SH-SY5Y (cell line): ENCODE measurements around the gene MXRA8.

Experiments
- GATA2 ChIP-seq: IDR thresholded peaks from 2 replicates; pipeline ENCODE4 v1.6.1; 2011; ENCODE audit warnings: mild to moderate bottlenecking, low read depth, low read length
- GATA3 ChIP-seq: IDR thresholded peaks from 2 replicates; pipeline ENCODE4 v1.6.1; 2011; ENCODE audit warnings: low read depth, mild to moderate bottlenecking, low read length, moderate library complexity

Gene MXRA8

DNA sequence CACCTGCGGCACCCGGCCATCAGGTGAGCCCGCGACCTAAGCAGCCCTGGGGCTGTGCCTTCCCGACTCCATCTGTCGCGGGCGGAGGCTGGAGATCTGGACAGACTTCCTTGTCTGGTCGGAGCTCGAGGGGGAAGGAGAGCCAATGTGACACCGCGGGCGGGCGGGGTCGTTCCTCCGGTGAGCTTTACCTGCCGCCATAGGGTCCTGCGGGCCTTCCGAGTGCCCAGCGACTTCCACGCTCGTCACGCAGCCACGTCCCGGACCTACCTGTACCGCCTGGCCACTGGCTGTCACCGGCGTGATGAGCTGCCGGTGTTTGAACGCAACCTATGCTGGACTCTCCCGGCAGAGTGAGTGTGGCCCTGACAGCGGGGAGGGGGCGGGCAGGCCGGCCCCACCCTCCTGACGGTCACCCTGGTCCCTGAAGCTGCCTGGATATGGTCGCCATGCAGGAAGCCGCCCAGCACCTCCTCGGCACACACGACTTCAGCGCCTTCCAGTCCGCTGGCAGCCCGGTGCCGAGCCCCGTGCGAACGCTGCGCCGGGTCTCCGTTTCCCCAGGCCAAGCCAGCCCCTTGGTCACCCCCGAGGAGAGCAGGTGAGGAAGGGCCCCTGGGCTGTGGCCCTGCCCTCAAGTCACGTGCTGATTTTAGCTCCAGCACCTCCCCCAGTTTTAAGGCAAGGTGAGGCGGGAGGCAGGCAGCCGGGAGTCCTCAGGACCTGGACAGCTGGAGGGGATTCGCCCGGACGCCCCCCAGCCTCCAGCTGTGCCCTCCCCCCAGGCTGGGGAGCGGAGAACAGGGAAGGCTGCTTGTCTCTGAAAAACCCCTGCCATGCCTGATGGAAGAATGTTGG lies 48.9 kb downstream of the MXRA8 start:
- TF ChIP-seq GATA3: no peak
- TF ChIP-seq GATA2: no peak

DNA sequence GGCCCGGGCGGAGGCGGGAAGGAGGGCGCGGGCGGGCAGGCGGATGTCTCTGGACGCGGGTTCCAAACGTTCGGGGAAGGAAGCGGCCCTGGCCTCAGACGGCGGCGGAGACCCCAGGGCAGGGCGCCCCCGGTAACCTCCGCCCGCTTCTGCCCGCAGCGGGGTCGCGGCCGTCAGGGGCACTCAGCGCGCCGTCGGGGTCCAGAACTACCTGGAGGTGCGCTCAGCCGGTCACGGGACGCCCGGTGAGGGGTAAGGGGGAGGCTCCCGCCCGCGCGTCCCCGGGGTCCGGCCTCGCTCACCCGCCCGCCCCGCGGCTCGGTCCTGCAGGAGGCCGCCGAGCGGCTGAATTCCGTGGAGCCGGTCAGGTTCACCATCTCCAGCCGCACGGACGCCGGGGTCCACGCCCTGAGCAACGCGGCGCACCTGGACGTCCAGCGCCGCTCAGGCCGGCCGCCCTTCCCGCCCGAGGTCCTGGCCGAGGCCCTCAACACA lies 49.6 kb downstream of the MXRA8 start:
- TF ChIP-seq GATA3: no peak
- no peak for TF ChIP-seq GATA2

DNA sequence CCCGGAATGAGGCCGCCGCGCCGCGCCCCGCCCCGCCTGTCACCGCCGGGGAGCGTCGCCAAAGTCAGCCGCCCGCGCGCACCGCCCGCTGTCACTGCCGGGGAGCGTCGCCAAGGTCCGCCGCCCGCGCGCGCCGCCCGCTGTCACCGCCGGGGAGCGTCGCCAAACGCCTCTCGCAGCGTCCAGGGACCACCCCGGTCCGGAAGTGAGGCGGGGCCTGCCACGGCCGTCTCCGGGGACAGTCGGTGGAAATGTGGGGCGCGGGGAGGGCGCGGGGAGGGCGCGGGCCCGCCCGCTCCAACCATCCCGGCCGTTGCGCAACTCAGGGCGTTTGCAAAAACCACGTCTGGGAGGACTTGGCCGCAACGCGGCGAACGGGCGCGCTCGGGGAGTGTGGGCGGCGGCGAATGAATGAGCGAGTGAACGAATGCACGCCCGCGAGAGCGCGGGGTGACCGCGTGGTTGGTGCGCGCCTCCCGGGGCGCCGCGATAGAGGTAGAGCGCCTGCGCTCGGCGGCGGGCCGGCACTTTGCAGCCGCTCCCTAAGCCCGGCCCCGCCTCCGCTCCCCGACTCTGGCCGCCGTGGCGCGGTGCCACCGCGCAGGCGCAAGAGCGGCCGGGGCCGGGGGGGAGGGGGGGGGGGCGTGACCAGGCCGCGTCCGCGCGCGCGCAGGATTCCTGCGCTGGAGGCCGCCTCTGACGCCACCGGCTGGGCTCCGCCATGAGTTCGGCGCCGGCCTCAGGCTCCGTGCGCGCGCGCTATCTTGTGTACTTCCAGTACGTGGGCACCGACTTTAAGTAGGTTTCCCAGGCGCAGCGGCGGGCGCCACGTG lies 50.2 kb downstream of the MXRA8 start, which contains the start of the genes ACAP3 and PUSL1:
Gene ACAP3 (minus strand): TSS at position 8 of the 833 bp plus-strand sequence. CDS start 115 bp downstream, outside the sequence.
Gene PUSL1 (plus strand): TSS at position 675 of the 833 bp plus-strand sequence. CDS start 47 bp downstream, at position 722.
- no peak for TF ChIP-seq GATA2
- TF ChIP-seq GATA3: no peak

DNA sequence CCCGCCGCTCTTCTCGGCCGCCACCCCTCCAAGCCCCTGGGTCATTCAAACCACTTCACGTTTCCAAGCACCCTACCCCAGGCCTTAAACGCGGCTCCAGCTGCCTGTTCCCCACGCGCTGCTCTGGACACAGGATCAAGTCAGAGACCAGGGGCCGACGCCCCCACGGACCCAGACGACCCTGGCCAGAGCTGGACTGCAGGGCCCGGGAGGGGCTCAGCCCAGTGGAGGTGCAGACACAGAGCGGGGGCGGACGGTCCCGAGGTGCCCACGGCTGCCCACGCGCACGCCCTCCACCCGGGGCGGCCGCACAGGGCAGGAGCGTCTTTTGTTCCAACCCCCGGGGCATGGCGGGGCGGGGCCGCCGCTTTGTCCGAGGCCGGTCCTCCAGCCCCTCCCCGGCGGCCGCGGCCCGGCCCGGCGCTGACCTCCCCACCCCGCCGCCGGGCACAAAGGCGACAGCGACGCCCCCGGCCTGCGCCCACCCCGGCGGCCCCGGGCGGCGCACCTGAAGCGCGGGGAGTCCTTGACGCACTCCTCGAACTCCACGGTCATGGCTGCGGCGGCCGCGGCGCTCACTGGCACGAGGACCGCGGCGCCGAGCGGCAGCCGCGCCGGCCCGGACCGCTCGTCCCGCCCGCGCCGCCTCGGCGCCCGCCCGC lies 51.0 kb downstream of the MXRA8 start:
- TF ChIP-seq GATA3: no peak

DNA sequence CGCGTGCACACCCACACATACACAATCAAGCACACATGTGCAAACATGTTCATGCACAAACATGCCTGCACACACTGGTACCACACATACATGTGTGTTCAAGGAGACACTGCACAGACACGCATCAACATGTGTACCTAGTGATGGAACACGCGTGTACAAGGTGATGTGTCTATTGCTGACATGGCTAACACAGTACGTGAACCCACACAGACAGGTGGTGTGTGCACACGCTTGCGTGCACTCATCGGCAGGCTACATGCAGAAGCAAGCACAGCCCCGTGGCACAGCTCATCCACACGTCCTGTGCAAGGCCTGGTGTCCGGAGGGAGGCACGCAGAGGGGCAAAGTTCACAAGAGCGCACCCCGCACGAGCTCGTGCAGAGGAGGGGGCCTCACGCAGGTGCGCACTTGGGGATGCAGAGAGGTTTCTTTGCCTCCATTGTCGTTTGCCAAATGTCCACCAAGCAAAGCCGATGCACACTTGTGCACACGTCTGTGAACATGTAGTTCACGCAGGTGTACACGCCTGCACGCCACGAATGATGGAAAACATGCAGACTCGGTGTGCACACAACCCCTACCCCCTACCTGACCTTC lies 51.6 kb downstream of the MXRA8 start:
- TF ChIP-seq GATA3: no peak
- TF ChIP-seq GATA2: no peak

DNA sequence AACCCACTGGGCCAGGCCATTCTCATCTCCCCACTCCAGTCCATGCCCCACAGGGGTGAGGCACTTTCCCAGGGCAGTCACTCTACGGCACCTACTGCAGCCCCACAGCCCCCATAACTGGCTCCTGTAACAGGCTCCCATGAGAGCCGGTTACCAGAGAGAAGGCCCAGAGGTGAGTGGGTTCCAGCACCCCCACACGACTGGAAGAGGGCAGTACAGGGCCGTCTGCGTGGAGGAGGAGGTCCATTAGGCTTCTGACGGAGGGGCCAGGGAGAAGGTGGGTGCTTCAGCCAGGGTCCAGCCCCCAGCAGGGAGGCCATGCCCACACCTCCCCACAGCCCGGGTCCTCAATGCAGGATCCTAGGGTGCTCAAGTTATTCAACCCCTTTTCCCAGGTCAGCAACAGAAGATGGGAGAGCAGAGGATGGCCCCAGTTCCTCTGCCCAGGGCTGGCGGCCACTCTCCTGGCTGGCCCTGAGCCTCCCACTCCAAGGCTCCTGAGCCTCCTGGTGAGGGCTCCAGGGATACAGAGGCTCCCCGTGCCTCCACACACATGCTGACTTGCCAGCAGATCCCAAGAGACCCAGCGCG lies 52.2 kb downstream of the MXRA8 start:
- TF ChIP-seq GATA2: no peak
- no peak for TF ChIP-seq GATA3

DNA sequence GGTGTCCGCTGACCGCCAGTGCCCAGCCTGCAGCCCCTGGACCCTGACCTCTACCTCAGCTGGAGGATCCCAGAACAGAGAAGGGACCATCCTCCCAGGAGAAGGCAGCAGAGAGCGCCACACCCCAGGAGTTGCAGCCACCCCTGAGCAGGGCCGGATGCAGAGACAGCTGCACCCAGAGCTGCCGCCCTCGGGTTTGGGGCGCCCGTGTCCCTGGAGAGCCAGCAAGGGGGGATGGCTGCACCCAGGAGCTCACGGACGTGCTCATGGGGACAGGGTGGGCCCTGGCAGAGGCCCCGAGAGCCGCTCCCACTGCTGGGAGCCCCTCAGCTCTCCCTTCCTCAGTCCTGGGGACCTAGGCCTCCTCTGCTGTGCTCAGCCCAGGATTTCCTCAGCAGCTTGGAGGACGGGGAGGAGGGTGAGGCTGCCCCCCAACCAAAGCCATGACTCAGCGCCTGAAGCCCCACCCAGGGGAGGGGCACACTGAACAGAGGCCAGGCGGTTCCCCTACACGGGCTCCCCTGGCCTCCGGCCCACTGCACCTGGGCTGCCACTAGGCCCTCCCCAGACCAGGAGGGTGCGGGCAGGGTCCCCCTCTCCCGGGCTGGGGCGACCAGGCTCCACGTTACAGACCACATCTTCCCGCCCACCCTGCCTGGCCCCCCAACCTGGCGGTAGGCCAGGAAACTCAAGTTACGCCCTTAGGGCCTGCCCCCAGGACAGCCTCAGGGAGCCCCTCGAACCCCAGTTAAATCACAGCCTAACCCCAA lies 52.9 kb downstream of the MXRA8 start:
- no peak for TF ChIP-seq GATA3
- no peak for TF ChIP-seq GATA2

DNA sequence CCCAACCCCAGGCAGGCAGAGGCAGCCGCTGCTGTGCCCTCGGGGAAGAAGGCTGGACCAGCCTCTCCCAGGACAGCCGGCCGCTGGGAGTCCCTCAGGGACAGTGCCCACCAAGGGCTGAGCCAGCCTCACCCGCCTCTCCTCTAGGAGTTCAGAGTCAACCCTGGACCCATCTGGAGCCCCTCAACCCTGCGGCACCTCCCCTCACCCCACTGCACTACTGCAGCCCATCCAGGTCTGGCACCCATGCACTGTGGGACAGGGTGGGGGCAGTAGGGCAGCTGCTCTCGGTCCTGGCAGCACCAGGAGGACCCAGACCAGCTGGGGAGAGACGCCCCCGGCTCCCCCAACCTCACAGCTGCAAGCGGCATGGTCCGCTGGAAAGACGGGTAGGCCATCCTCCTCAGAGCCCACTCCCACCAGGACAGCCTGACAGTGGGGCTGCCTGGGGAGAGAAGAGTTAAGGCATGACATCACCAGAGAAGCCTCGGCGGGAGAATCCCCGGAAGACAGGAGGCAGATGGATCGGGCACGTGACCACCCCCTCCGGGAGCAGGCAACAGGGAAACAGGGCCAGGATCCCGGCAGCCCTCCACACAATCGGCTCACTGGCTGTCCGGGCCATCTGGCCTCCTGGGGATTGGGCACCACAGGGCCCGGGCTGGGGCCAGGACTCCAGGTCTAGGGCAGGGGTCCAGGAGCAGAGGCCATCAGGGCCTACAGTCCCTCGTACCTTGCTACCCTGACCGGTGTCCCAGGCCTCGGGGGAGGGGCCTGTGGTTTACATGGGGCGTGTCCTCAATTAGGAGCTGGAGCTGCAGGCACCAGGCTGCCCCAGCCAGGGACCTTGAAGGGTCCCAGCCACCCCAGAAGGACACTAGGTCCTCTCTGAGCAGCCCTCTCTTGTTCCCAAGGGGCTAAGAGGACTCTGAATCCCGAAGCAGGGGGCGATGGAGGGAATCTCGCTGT lies 53.7 kb downstream of the MXRA8 start:
- TF ChIP-seq GATA2 (no peak), GATA3 (no peak)

DNA sequence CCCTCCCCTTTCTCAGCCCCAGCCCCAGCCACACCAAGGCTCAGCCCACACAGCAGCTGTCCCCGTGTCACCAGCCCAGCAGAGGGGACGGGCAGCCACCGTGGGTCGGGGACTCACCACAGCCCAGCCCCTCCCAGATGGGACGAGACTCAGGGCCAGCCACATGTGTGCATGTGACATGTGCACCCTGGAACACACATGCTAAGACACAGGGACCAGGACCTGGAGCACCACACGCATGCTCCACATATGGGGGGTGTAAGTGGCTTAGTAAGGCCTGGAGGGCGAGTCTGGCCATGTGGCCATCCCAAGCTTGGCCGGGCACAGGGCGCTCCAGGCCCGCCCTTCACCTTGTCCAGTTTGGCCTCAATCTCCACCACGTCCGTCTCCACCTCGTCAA lies 54.6 kb downstream of the MXRA8 start:
- TF ChIP-seq GATA2: no peak
- no peak for TF ChIP-seq GATA3

DNA sequence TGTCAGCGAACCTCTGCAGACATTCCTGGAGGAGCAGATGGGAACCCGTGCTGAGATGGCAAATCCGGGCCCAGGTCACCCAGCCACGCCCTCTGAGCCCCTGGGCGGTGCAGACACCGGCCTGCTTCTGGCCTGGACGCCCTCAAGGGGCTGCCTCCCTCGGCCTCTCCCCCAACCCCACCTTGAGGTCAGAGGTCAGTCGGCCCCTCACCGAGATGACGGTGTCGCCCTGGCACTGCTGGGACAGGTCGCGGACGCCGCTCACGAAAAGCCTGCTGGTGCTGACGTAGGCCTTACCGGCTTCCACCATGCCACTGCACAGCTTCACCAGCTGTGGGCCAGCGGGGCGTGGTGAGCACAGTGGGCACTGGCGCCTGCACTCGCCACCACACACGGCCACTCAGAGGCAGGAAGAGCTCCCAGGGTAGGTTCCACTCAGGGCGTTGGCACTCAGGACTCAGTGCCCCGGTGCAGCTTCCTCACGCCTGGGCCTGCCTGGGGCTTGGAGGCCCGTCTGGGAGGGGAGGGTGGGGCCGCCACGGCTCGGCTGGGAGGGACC lies 55.3 kb downstream of the MXRA8 start:
- no peak for TF ChIP-seq GATA2
- no peak for TF ChIP-seq GATA3
